Stimulated activated CD8-positive, alpha-beta memory T cell treated with anti-CD3 and anti-CD28 coated beads, Interleukin-4, amount 100 ng/mL, for 4 hours (primary cell): ENCODE data around the gene SOSTDC1.
"Not testable (repeated sequence)": the region's sequence is repeated elsewhere in the genome, so short reads cannot be mapped to it uniquely, and the experiment has no call there.

Experiments used
- DNase-seq, 2 donors: peaks; one replicate each; pipeline ENCODE4 v3.0.0-alpha.2; 2020; ENCODE audit warnings: low read depth in 2 of 2, low spot score in 1 of 2

SOSTDC1 gene

GRCh38 chr7:16465469-16466361, at the start of gene SOSTDC1:
Gene SOSTDC1, minus strand, starts transcription at chr7:16465738. Its CDS starts 70 bp downstream, at chr7:16465668.
- DNase-seq: no peak

- no peak for DNase-seq
These were observed 49.2 kb upstream of the SOSTDC1 start for GRCh38 chr7:16514729-16515128.

GRCh38 chr7:16514271-16514670, 48.7 kb upstream of the SOSTDC1 start:
- DNase-seq: no peak

GRCh38 chr7:16512097-16512496, 46.6 kb upstream of the SOSTDC1 start:
- DNase-seq: no peak

GRCh38 chr7:16511314-16511713, 45.8 kb upstream of the SOSTDC1 start:
- DNase-seq: no peak

- DNase-seq: no peak
These were observed 44.3 kb upstream of the SOSTDC1 start for GRCh38 chr7:16509829-16510228.

- not testable (repeated sequence) for DNase-seq
These were observed 40.9 kb upstream of the SOSTDC1 start for GRCh38 chr7:16506422-16506821.

- no peak for DNase-seq
These were observed 38.5 kb upstream of the SOSTDC1 start for GRCh38 chr7:16504019-16504418.

GRCh38 chr7:16502303-16502702, 36.8 kb upstream of the SOSTDC1 start:
- DNase-seq: no peak

- no peak for DNase-seq
These were observed 32.6 kb upstream of the SOSTDC1 start for GRCh38 chr7:16498122-16498521.

- no peak for DNase-seq
These were observed 29.6 kb upstream of the SOSTDC1 start for GRCh38 chr7:16494955-16495719.

- no peak for DNase-seq
These were observed 29.0 kb upstream of the SOSTDC1 start for GRCh38 chr7:16494551-16494950.

- no peak for DNase-seq
These were observed 27.7 kb upstream of the SOSTDC1 start for GRCh38 chr7:16493266-16493665.

- no peak for DNase-seq
These were observed 27.1 kb upstream of the SOSTDC1 start for GRCh38 chr7:16492513-16493062.

- no peak for DNase-seq
These were observed 25.6 kb upstream of the SOSTDC1 start for GRCh38 chr7:16491148-16491547.

GRCh38 chr7:16484453-16485158, 19.1 kb upstream of the SOSTDC1 start:
- no peak for DNase-seq

GRCh38 chr7:16479591-16479990, 14.1 kb upstream of the SOSTDC1 start:
- no peak for DNase-seq

- no peak for DNase-seq
These were observed 13.6 kb upstream of the SOSTDC1 start for GRCh38 chr7:16479161-16479560.

- DNase-seq: no peak
These were observed 6.4 kb upstream of the SOSTDC1 start for GRCh38 chr7:16471933-16472332.

GRCh38 chr7:16463949-16464715, 1.4 kb downstream of the SOSTDC1 start:
- no peak for DNase-seq

- DNase-seq: no peak
These were observed 2.0 kb downstream of the SOSTDC1 start for GRCh38 chr7:16463520-16463919.
